ENCODE measurements around the gene HOXD1. TPM values are rescaled to one million over a fixed set of nuclear protein-coding genes. Genes with fewer than 3 reads are reported as not detected.

Gene HOXD1
- polyA plus RNA-seq, 4 donors = 1.00 to 8.2 TPM; not detected in 2

DNA sequence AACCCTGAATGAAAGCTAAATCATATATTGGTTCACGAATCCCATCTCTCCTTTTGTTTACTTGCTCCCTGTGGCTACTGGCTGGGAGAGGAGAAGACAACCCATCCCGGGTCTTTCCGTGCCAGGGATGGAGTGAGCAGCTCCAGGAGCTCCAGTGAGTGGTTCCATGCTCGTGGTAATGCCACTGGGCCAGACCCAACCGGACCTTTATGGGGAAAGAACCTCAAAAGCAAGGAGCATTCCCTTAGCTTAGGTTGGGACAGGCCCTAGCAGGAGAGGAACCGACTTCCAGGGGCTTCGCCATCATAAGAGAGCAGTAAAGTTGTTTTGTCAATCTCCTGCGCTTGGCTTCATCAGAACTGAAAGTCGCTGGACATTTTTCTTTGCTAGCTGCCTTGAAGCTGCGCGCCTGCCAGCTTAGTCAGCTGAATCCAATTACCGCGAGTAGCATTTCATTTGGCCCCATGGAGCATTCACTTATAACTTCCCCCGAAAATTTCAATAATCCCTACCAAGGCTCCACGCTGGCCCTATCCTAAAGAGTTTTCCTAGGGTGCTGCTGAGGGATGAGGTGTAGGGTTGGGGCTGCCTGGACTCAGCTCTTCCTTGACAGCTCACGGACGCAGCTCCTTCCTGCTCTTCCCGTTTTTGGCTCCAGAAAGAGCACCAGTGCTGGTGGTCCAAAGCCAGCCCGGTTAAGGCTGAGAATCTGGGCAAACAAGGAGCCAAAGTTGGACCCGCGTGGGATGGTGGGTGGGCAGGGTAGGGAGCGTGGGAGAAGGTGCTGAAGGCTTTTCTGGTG is 26.4 kb upstream of the HOXD1 start:
- FAIRE-seq = no peak
- H3K27me3 ChIP-seq (ENCODE audit: control insufficient read depth in 3 of 3, insufficient read depth in 3 of 3, low read length in 3 of 3) = peaks cover 5 to 98% (median 58%) of the 10 kb centered on the region in 3 donors
- H3K9me3 ChIP-seq (ENCODE audit: control insufficient read depth in 2 of 2, insufficient read depth in 1 of 2, low read depth in 1 of 2, low read length in 1 of 2) = peaks cover 0 to 2% of the 10 kb centered on the region in 2 donors
- H3K36me3 ChIP-seq (ENCODE audit: control insufficient read depth in 3 of 3, insufficient read depth in 2 of 3, low read depth in 1 of 3, low read length in 3 of 3) = no peaks in the 10 kb centered on the region
- WGBS, 3 donors = 8 to 14% (median 11%) methylated on average over 22 of the region's 22 CpGs
- no peak overlapping the region for H3K27ac ChIP-seq (ENCODE audit: low read depth in 1 of 3, low read length in 2 of 3)
- H3K4me1 ChIP-seq (ENCODE audit: control insufficient read depth in 3 of 3, insufficient read depth in 2 of 3, low read depth in 1 of 3, low read length in 2 of 3) = peaks cover 0 to 12% (median 0%) of the 10 kb centered on the region in 3 donors
- DNase-seq = no peak
- no peak overlapping the region for H3K4me3 ChIP-seq (ENCODE audit: low read depth in 1 of 3, low read length in 3 of 3)

DNA sequence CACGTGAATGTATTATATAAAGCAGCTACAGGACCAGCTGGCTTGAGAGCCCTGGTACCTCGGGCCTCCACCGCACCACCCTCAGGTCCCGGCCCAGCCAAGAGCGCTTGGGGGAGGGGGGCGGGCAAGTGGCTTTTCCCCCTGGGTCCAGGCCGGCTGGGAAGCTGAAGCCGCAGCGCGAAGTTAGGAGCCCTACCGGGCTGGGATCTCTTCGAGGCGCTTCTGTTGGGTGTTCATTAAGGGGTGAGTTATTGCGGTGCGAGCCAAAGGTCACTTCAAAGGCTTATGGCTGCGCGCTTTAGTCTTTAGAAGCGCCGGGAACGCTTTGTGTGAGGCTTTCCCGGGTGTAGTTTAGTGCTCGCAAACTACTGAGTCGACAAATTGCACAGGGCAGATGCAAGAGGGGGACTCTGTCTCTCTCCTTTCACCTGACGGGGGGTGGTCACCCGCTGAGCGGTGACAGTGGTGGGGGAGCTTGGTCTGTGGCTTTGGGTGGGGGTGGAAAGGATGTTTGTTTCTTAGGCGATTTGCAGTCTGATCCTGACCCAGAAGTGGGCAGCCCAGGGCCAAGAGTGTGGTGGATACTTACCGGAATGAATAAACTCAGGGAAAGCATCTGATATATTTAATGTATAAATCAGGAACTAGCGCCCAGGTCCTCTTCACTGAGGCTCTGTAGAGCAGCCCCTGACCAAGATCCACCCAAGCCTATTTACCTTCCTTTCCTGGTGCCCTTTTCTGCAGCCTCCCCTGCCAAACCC is 25.4 kb upstream of the HOXD1 start:
- H3K4me1 ChIP-seq (ENCODE audit: control insufficient read depth in 3 of 3, insufficient read depth in 2 of 3, low read depth in 1 of 3, low read length in 2 of 3) = peaks cover 0 to 12% (median 0%) of the 10 kb centered on the region in 3 donors
- FAIRE-seq = no peak
- H3K27ac ChIP-seq (ENCODE audit: low read depth in 1 of 3, low read length in 2 of 3) = no peak overlapping the region
- no peak overlapping the region for H3K4me3 ChIP-seq (ENCODE audit: low read depth in 1 of 3, low read length in 3 of 3)
- no peaks in the 10 kb centered on the region for H3K36me3 ChIP-seq (ENCODE audit: control insufficient read depth in 3 of 3, insufficient read depth in 2 of 3, low read depth in 1 of 3, low read length in 3 of 3)
- H3K9me3 ChIP-seq (ENCODE audit: control insufficient read depth in 2 of 2, insufficient read depth in 1 of 2, low read depth in 1 of 2, low read length in 1 of 2) = peaks cover 0 to 2% of the 10 kb centered on the region in 2 donors
- 8 to 16% (median 12%) methylated on average over 28 to 29 of the region's 29 CpGs for WGBS, 3 donors
- peak in 1 of 2 donors; percentile 57 for DNase-seq
- peaks cover 5 to 97% (median 53%) of the 10 kb centered on the region in 3 donors for H3K27me3 ChIP-seq (ENCODE audit: control insufficient read depth in 3 of 3, insufficient read depth in 3 of 3, low read length in 3 of 3)

DNA sequence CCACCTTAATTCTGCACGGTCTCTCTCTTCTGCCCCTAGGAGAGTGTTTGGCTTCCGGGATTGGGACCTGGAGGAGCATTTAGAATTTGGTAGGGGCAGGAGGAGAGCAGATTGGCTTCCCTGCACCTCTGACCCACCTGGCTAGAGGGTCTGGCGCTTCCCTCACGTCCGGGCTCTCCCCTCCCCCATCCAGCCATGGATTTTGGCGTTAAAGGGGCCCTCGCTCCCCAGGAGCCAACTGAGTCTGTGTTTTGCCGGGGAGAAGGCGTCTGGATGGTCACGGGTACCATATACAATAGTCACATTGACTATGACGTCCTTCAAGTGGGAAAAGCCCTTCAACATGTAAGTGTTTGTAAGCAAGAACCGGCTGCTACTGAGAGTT is 24.8 kb upstream of the HOXD1 start:
- H3K4me3 ChIP-seq (ENCODE audit: low read depth in 1 of 3, low read length in 3 of 3) = no peak overlapping the region
- DNase-seq (no peak), FAIRE-seq (no peak)
- H3K9me3 ChIP-seq (ENCODE audit: control insufficient read depth in 2 of 2, insufficient read depth in 1 of 2, low read depth in 1 of 2, low read length in 1 of 2) = peaks cover 0 to 2% of the 10 kb centered on the region in 2 donors
- WGBS, 3 donors = 6 to 20% (median 14%) methylated on average over 12 of the region's 12 CpGs
- peaks cover 5 to 97% (median 50%) of the 10 kb centered on the region in 3 donors for H3K27me3 ChIP-seq (ENCODE audit: control insufficient read depth in 3 of 3, insufficient read depth in 3 of 3, low read length in 3 of 3)
- peaks cover 0 to 12% (median 0%) of the 10 kb centered on the region in 3 donors for H3K4me1 ChIP-seq (ENCODE audit: control insufficient read depth in 3 of 3, insufficient read depth in 2 of 3, low read depth in 1 of 3, low read length in 2 of 3)
- H3K36me3 ChIP-seq (ENCODE audit: control insufficient read depth in 3 of 3, insufficient read depth in 2 of 3, low read depth in 1 of 3, low read length in 3 of 3) = no peaks in the 10 kb centered on the region
- no peak overlapping the region for H3K27ac ChIP-seq (ENCODE audit: low read depth in 1 of 3, low read length in 2 of 3)

DNA sequence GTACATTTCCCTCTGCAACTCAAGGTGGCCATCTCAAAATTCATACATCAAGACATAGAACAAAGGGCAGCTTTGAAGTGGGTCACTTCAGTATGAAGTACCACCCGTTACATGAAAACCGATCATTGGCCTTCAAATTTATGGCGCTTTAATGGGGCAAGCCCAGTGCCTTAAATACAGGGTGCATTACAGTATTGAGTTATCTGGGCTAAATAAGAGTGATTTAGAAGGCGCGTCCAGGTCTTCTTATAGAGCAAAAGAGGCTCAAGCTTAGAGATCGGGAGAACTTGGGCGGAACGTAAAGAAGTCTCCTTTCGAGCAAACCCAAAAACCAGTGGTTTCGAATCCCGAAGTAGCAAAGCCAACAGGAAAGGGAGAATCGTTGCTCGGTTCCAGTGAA is 24.3 kb upstream of the HOXD1 start:
- Histone ChIP-seq H3K36me3 (ENCODE audit: control insufficient read depth in 3 of 3, insufficient read depth in 2 of 3, low read depth in 1 of 3, low read length in 3 of 3) (no peaks in the 10 kb centered on the region), H3K27me3 (ENCODE audit: control insufficient read depth in 3 of 3, insufficient read depth in 3 of 3, low read length in 3 of 3) (peaks cover 5 to 97% (median 53%) of the 10 kb centered on the region in 3 donors), H3K9me3 (ENCODE audit: control insufficient read depth in 2 of 2, insufficient read depth in 1 of 2, low read depth in 1 of 2, low read length in 1 of 2) (peaks cover 0 to 2% of the 10 kb centered on the region in 2 donors), H3K4me1 (ENCODE audit: control insufficient read depth in 3 of 3, insufficient read depth in 2 of 3, low read depth in 1 of 3, low read length in 2 of 3) (peaks cover 0 to 12% (median 0%) of the 10 kb centered on the region in 3 donors), H3K4me3 (ENCODE audit: low read depth in 1 of 3, low read length in 3 of 3) (no peak overlapping the region), H3K27ac (ENCODE audit: low read depth in 1 of 3, low read length in 2 of 3) (no peak overlapping the region)
- DNase-seq (no peak), FAIRE-seq (no peak)
- 23 to 26% (median 24%) methylated on average over 13 of the region's 13 CpGs for WGBS, 3 donors

DNA sequence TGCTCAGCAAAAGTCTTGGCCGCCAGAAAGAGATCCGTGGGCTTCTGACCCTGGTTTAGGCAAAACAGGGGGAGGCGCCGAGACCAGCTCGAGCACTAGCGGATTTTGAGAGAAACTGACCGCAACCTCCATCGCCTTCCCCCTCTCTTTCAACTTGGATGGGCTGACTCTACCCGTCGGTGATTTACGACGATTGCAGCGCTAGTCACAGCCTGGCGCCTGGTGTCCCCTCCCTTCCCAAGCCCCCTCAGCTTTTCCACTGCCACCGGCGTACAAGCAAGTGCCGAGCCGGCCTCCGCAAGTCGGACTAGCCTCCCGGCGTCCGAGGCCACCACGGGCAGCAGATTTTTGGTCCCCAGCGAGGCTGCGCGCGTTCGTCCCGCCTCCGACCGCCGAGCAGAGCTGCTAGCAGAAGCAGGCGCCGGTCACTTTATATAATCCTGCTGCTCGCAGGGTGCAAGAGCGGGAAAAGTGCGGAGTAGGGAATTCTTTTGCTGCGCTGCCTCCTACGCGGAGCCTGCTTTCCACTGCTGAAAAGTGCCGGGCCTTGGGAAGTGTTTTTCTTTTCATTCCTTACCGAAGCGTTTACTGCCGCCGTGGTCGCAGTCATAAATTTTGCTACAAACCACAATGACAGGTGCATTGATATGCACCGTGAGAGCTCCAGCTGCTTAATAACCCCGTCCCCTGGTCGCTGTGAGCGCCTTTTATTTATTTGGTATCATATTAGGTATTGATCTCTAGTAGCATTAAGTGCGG is 23.7 kb upstream of the HOXD1 start:
- DNase-seq (no peak), FAIRE-seq (no peak)
- Histone ChIP-seq H3K4me3 (ENCODE audit: low read depth in 1 of 3, low read length in 3 of 3) (no peak overlapping the region), H3K27ac (ENCODE audit: low read depth in 1 of 3, low read length in 2 of 3) (no peak overlapping the region), H3K4me1 (ENCODE audit: control insufficient read depth in 3 of 3, insufficient read depth in 2 of 3, low read depth in 1 of 3, low read length in 2 of 3) (peaks cover 0 to 12% (median 0%) of the 10 kb centered on the region in 3 donors), H3K27me3 (ENCODE audit: control insufficient read depth in 3 of 3, insufficient read depth in 3 of 3, low read length in 3 of 3) (peaks cover 5 to 96% (median 50%) of the 10 kb centered on the region in 3 donors), H3K36me3 (ENCODE audit: control insufficient read depth in 3 of 3, insufficient read depth in 2 of 3, low read depth in 1 of 3, low read length in 3 of 3) (no peaks in the 10 kb centered on the region), H3K9me3 (ENCODE audit: control insufficient read depth in 2 of 2, insufficient read depth in 1 of 2, low read depth in 1 of 2, low read length in 1 of 2) (peaks cover 0 to 2% of the 10 kb centered on the region in 2 donors)
- 9 to 14% (median 11%) methylated on average over 50 to 52 of the region's 52 CpGs for WGBS, 3 donors

DNA sequence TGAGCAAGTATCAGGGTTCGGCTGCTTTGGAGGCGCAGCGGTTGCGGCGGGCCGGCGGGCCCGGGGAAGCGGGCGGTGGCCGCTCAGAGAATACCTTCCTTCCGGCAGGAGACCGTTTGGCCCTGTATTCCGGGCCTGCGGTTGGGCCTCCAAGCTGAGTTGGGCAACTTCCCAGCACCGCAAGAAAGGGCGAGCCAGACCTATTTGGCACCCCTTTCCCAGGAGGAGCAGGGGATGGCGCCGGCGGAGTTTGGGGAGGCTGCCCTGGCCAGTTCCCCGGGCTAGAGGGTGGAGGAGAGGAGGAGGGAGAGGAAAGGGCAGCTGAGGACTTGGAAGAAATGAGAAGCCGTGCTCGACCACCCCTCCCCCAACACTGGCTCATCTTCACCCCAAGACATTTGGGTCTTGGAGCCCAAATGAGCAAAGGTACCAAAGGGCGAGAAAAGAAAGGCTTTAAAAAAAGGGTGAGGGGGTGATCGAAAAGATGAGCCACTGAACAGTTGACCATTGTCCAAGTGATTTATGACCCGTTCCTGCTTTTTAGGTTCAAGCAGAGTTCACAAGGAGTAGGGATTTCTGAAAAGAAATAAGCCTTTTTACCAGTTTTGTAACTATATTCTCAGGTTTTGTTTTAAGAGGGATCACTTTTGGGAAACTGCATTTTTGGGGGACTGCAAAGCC is 23.0 kb upstream of the HOXD1 start:
- 9 to 12% (median 9%) methylated on average over 26 of the region's 26 CpGs for WGBS, 3 donors
- no peak for DNase-seq
- H3K27me3 ChIP-seq (ENCODE audit: control insufficient read depth in 3 of 3, insufficient read depth in 3 of 3, low read length in 3 of 3) = peaks cover 1 to 95% (median 49%) of the 10 kb centered on the region in 3 donors
- H3K4me1 ChIP-seq (ENCODE audit: control insufficient read depth in 3 of 3, insufficient read depth in 2 of 3, low read depth in 1 of 3, low read length in 2 of 3) = peaks cover 0 to 6% (median 0%) of the 10 kb centered on the region in 3 donors
- no peaks in the 10 kb centered on the region for H3K36me3 ChIP-seq (ENCODE audit: control insufficient read depth in 3 of 3, insufficient read depth in 2 of 3, low read depth in 1 of 3, low read length in 3 of 3)
- no peak overlapping the region for H3K4me3 ChIP-seq (ENCODE audit: low read depth in 1 of 3, low read length in 3 of 3)
- no peak overlapping the region for H3K27ac ChIP-seq (ENCODE audit: low read depth in 1 of 3, low read length in 2 of 3)
- peaks cover 0 to 2% of the 10 kb centered on the region in 2 donors for H3K9me3 ChIP-seq (ENCODE audit: control insufficient read depth in 2 of 2, insufficient read depth in 1 of 2, low read depth in 1 of 2, low read length in 1 of 2)
- FAIRE-seq = no peak

DNA sequence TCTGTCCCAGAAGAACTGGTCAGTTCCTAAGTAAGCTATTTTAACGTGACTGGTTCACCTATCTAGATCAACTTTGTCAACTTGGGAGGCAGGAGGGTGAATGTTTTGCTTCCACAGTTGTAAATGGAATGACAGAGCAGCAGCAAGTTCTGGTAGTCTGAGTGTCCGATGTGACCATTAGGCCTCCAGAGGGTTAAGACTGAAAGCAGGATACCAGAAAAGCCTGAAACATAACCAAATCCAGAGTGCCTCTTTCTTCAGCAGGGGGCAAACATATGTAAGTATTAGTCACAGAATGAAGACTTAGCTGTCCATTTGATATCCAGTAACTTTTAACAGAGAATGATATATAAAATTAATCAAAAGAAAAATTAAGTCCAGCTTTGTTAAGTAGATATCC is 22.2 kb upstream of the HOXD1 start:
- Histone ChIP-seq H3K4me1 (ENCODE audit: control insufficient read depth in 3 of 3, insufficient read depth in 2 of 3, low read depth in 1 of 3, low read length in 2 of 3) (peaks cover 0 to 6% (median 0%) of the 10 kb centered on the region in 3 donors), H3K27ac (ENCODE audit: low read depth in 1 of 3, low read length in 2 of 3) (no peak overlapping the region), H3K36me3 (ENCODE audit: control insufficient read depth in 3 of 3, insufficient read depth in 2 of 3, low read depth in 1 of 3, low read length in 3 of 3) (no peaks in the 10 kb centered on the region), H3K9me3 (ENCODE audit: control insufficient read depth in 2 of 2, insufficient read depth in 1 of 2, low read depth in 1 of 2, low read length in 1 of 2) (peaks cover 0 to 2% of the 10 kb centered on the region in 2 donors), H3K4me3 (ENCODE audit: low read depth in 1 of 3, low read length in 3 of 3) (no peak overlapping the region), H3K27me3 (ENCODE audit: control insufficient read depth in 3 of 3, insufficient read depth in 3 of 3, low read length in 3 of 3) (peaks cover 0 to 95% (median 53%) of the 10 kb centered on the region in 3 donors)
- 19 to 35% (median 19%) methylated on average over 2 of the region's 2 CpGs for WGBS, 3 donors
- DNase-seq = no peak
- FAIRE-seq = no peak
